ENCODE data around the gene GNG7. TPM values are rescaled to one million over a fixed set of nuclear protein-coding genes. Genes with fewer than 3 reads are reported as not detected.

The GNG7 gene
- total and polyA plus RNA-seq, 10 of the 15 experiments (the other 5 are each of a cell fraction or from before 2014, with no cell fraction given), result 1.9 to 13.6 (median 6.5) TPM

- H3K27me3 ChIP-seq (replicated peaks in 1 of 2; ENCODE audit: control insufficient read depth in 2 of 2, insufficient read depth in 2 of 2, low read length in 1 of 2), result no peaks in the 10 kb centered on the region
- no peak for TF ChIP-seq NR2C2 (IDR thresholded peaks at IDR 0.05; ENCODE audit: borderline replicate concordance, control insufficient read depth, insufficient read length, low read depth)
- TF ChIP-seq RFX5 (IDR thresholded peaks at IDR 0.05; ENCODE audit: low read depth, low read length), result no peak
- TF ChIP-seq MLLT1 (IDR thresholded peaks at IDR 0.05), result peak; percentile 51; the same call in 1 of the 2 replicates
- FAIRE-seq (no peak), DNase-seq (ENCODE audit: low read depth, low spot score) (no peak), ATAC-seq (no peak)
- ChIA-PET POLR2A (interaction anchor here (0.6 to 8.9 kb wide), 4 partner anchors 8 to 135 kb away, joined by 4 to 166 read pairs (median 6); partner anchors contain the start of gene GADD45B), CTCF (interaction anchor here (1.0 to 21.7 kb wide), 13 partner anchors 8 to 220 kb away, joined by 3 to 318 read pairs (median 49); partner anchors contain the start of gene GADD45B), SMC1A (ENCODE audit: uncharacterized antibody, unreplicated experiment) (interaction anchor here (0.6 to 10.3 kb wide), 9 partner anchors 9 to 431 kb away, joined by 3 to 143 read pairs (median 26); partner anchors contain the start of gene GADD45B), RAD21 (ENCODE audit: unreplicated experiment) (interaction anchor here (0.9 to 6.2 kb wide), 9 partner anchors 10 to 220 kb away, joined by 3 to 200 read pairs (median 31); partner anchors contain the start of gene GADD45B)
- intact Hi-C loops (cut with micrococcal nuclease; ENCODE audit: unreplicated experiment) (loop anchor here (1.0 to 10.0 kb wide), 2 partner anchors 25 to 218 kb away; no protein-coding TSS in a partner anchor), in situ Hi-C loops (cut with MboI) (loop anchor here (5.0 to 10.0 kb wide), 4 partner anchors 140 to 458 kb away; partner anchors contain the start of gene AP3D1)
- no peak overlapping the region for H3K4me3 ChIP-seq
- H3K27ac ChIP-seq (ENCODE audit: control insufficient read depth, insufficient read depth), result no peak overlapping the region
- no peaks in the 10 kb centered on the region for H4K20me1 ChIP-seq (ENCODE audit: control insufficient read depth, insufficient read depth)
- H2AFZ ChIP-seq (ENCODE audit: control insufficient read depth, low read depth, low read length), result no peak overlapping the region
- H3K4me1 ChIP-seq (ENCODE audit: control insufficient read depth, insufficient read depth, low read length), result peaks cover 57% of the 10 kb centered on the region
- WGBS (ENCODE audit: insufficient coverage, insufficient replicate concordance, low lambda C conversion rate, missing lambda C conversion rate), result 70% methylated on average over 18 of the region's 18 CpGs
- no peaks in the 10 kb centered on the region for H3K36me3 ChIP-seq (ENCODE audit: control insufficient read depth in 2 of 2, insufficient read depth in 2 of 2, low read length in 1 of 2)
- H3K9me3 ChIP-seq (replicated peaks; ENCODE audit: control insufficient read depth, insufficient read depth, low read length), result no peaks in the 10 kb centered on the region; the same call in 2 of the 3 replicates
- no peak overlapping the region for H3K9ac ChIP-seq (ENCODE audit: control insufficient read depth, insufficient read depth, low read length)
- H3K4me2 ChIP-seq (ENCODE audit: control insufficient read depth, insufficient read depth), result no peak overlapping the region
- H3K79me2 ChIP-seq (ENCODE audit: control insufficient read depth, insufficient read depth, low read length), result peaks cover 19% of the 10 kb centered on the region
- BruUV-seq (replicated peaks), result no TSS peak
These were observed 89.8 kb downstream of the GNG7 start for GRCh38 chr19:2612619-2613249.

All from GM12878 (cell line).